Left ventricle myocardium inferior (tissue), 1 donor: ENCODE measurements around the gene ROR1. TPM values are rescaled to one million over a fixed set of nuclear protein-coding genes. Genes with fewer than 3 reads are reported as not detected.

ENCODE experiments used
- DNase-seq: peaks from one replicate; pipeline ENCODE4 v3.0.0-alpha.2; 2020
- H3K27ac ChIP-seq: fragments of 200-600 bp; replicated peaks from 2 replicates; pipeline ENCODE4 v1.8.0; 2021
- H3K27me3 ChIP-seq: fragments of 200-600 bp; 2 replicates; pipeline ENCODE4 v1.8.0; 2021; ENCODE audit warnings: low read depth
- H3K36me3 ChIP-seq: fragments of 200-600 bp; 2 replicates; pipeline ENCODE4 v1.8.0; 2021
- H3K4me1 ChIP-seq: fragments of 200-600 bp; 2 replicates; pipeline ENCODE4 v1.8.0; 2021
- H3K4me3 ChIP-seq: fragments of 200-600 bp; 2 replicates; pipeline ENCODE4 v1.8.0; 2021; ENCODE audit warnings: mild to moderate bottlenecking, moderate library complexity
- H3K9me3 ChIP-seq: fragments of 200-600 bp; replicated peaks from 2 replicates; pipeline ENCODE4 v1.8.0; 2021
- intact Hi-C: fragments of 100-400 bp; cut with micrococcal nuclease; formaldehyde crosslinking; loops from one replicate; pipeline ENCODE4 v1.11.0; 2022
- total RNA-seq: library from RNA; stranded (reverse); fragmentation: NEBNext Ultra II Directional; extraction: Animal tissue kit (Norgen Biotek cat#: 25700); gene quantifications from one replicate; pipeline ENCODE4 v1.2.1, GENCODE V29; 2021
- TF ChIP-seq, protein P1 (sequence below): fragments of 200-600 bp; IDR thresholded peaks from 2 replicates; pipeline ENCODE4 v1.8.0; 2021; ENCODE audit warnings: antibody characterized with exemption, mild to moderate bottlenecking, borderline replicate concordance
- donor health status: DM: no; HTN: yes; CAD: no; lungs with severe emphysema.

Gene ROR1
- total RNA-seq, 1 donor from 2014 or later: 14.0 TPM

DNA sequence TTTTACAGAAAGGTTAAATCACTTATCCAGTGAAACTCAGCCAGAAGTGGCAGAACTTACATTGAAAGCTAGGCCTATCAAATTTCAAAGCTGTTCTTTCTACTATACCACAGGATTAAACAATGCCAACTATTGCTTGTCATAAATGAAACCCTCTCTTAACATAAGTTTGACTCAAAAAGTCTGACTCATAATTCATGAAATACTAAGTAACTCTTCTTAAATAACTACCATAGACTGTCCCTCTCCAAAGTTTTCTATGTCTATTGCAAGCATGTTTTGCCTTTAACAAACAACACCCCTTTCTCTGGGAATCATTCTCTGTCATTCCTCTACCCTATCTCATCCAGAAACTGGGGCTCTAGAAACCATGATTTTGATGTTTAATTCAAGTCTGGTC, 320.1 kb downstream of the ROR1 start:
- intact Hi-C loops: no loop called here

DNA sequence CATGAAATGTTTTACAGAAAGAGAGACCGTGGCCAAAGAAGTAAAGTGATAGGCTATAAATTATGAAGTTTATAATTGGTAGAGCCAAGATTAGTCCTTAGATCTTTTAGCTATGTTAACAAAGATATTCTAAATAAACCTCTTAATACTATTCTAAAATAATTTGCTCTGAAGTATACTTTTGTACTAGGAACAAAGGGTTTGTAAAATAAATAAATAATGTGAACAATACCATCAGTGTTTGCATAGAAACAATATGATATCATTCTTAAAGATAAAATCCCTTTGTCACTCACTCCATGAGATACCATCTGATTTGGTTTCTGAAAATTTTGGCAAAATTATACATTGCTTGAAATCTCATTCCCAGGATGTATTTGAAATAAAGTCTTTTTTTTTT, 322.0 kb downstream of the ROR1 start:
- intact Hi-C loops: no loop called here
- H3K4me3 ChIP-seq: no peak overlapping the region
- TF ChIP-seq, protein P1, sequence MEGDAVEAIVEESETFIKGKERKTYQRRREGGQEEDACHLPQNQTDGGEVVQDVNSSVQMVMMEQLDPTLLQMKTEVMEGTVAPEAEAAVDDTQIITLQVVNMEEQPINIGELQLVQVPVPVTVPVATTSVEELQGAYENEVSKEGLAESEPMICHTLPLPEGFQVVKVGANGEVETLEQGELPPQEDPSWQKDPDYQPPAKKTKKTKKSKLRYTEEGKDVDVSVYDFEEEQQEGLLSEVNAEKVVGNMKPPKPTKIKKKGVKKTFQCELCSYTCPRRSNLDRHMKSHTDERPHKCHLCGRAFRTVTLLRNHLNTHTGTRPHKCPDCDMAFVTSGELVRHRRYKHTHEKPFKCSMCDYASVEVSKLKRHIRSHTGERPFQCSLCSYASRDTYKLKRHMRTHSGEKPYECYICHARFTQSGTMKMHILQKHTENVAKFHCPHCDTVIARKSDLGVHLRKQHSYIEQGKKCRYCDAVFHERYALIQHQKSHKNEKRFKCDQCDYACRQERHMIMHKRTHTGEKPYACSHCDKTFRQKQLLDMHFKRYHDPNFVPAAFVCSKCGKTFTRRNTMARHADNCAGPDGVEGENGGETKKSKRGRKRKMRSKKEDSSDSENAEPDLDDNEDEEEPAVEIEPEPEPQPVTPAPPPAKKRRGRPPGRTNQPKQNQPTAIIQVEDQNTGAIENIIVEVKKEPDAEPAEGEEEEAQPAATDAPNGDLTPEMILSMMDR: no peak
- H3K36me3 ChIP-seq: no peaks in the 10 kb centered on the region
- no peaks in the 10 kb centered on the region for H3K9me3 ChIP-seq
- no peak overlapping the region for H3K27ac ChIP-seq
- peaks cover 36% of the 10 kb centered on the region for H3K4me1 ChIP-seq
- H3K27me3 ChIP-seq: no peaks in the 10 kb centered on the region
- no peak for DNase-seq

More for the DNA sequence above, 320.1 kb downstream of the ROR1 start:
- peaks cover 26% of the 10 kb centered on the region for H3K4me1 ChIP-seq
- no peak overlapping the region for H3K27ac ChIP-seq
- H3K9me3 ChIP-seq: no peaks in the 10 kb centered on the region
- TF ChIP-seq, protein P1: no peak
- H3K36me3 ChIP-seq: no peaks in the 10 kb centered on the region
- H3K4me3 ChIP-seq: no peak overlapping the region
- H3K27me3 ChIP-seq: no peaks in the 10 kb centered on the region
- DNase-seq: no peak

DNA sequence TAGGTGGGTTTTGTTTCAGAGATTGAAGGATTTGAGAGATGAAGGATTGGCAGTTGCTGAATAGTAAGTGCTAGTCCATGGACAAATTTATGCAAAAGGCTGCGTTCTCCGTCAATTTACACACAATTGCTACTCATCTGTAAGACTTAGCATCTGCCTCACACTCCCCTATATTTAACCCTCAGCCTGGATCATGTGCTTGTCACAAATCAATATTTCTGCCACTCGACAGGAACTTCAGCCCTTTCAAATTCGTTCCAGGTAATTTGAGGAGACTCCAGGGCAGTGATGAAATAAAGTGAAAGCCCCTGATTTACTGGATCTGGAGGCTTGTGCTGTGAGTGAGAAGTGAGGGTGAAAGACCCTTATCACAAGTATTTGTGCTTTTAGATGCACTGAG, 324.0 kb downstream of the ROR1 start:
- Histone ChIP-seq H3K27ac (peak overlapping the region; percentile 63), H3K9me3 (no peaks in the 10 kb centered on the region), H3K36me3 (no peaks in the 10 kb centered on the region), H3K27me3 (no peaks in the 10 kb centered on the region), H3K4me3 (no peak overlapping the region), H3K4me1 (peaks cover 37% of the 10 kb centered on the region)
- TF ChIP-seq, protein P1: no peak
- intact Hi-C loops: no loop called here
- DNase-seq: no peak

DNA sequence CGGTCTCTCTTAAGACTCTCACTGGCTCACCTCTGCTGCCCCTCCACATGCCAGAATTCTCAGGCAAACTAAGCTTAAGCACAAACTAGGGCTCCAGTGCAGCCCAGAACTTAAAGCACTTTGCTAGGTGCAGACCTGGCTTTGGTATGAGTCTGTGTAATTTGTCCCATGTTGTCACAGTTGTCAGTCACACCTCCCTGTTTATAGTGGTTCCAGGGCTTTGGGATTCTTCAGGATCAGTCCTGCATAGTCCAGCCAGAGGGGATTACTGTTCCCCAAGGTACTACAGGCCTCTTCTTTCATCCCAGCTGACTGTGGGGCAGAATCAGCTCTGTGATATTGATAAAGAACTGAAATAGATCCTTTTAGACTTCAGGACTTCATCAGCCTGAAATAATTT, 324.6 kb downstream of the ROR1 start:
- intact Hi-C loops: no loop called here
- Histone ChIP-seq H3K27me3 (no peaks in the 10 kb centered on the region), H3K27ac (peak overlapping the region; percentile 63), H3K4me3 (no peak overlapping the region), H3K4me1 (peaks cover 31% of the 10 kb centered on the region), H3K36me3 (no peaks in the 10 kb centered on the region), H3K9me3 (no peaks in the 10 kb centered on the region)
- DNase-seq: no peak
- TF ChIP-seq, protein P1: no peak

- no peak overlapping the region for H3K4me3 ChIP-seq
Measured at GRCh38 chr1:64098846-64099582, 325.2 kb downstream of the ROR1 start.

More at GRCh38 chr1:64098846-64099582, 325.2 kb downstream of the ROR1 start:
- no peaks in the 10 kb centered on the region for H3K27me3 ChIP-seq
- no peaks in the 10 kb centered on the region for H3K36me3 ChIP-seq
- no peaks in the 10 kb centered on the region for H3K9me3 ChIP-seq
- peaks cover 30% of the 10 kb centered on the region for H3K4me1 ChIP-seq
- no peak for DNase-seq
- TF ChIP-seq, protein P1: no peak
- H3K27ac ChIP-seq: peak overlapping the region; percentile 63
- intact Hi-C loops: no loop called here
